Motor neuron (in vitro differentiated cells): ENCODE results near the gene CD300LB. TPM values are rescaled to one million over a fixed set of nuclear protein-coding genes. Genes with fewer than 3 reads are reported as not detected.

ENCODE experiments used
- ATAC-seq, 8 experiments: fragments of 200-7000 bp; cut with Tn5 transposase; replicated peaks in 6 of 8; 2 replicates each; pipeline ENCODE4 v1.8.0; 2021; ENCODE audit warnings: mild to moderate bottlenecking in 8 of 8, moderate library complexity in 8 of 8
- H3K27ac ChIP-seq, 2 donors: fragments of 250-450 bp; sonication (Bioruptor Pico); 2 replicates each; pipeline ENCODE4 v1.9.0; 2021; ENCODE audit warnings: antibody characterized with exemption in 2 of 2, mild to moderate bottlenecking in 2 of 2, moderate library complexity in 1 of 2
- H3K4me1 ChIP-seq, 2 donors: fragments of 250-450 bp; sonication (Bioruptor Pico); replicated peaks in 1 of 2; 2 replicates each; pipeline ENCODE4 v1.6.1; 2021; ENCODE audit warnings: antibody characterized with exemption in 2 of 2, mild to moderate bottlenecking in 2 of 2, moderate library complexity in 1 of 2
- H3K4me3 ChIP-seq, 5 donors: fragments of 250-450 bp; sonication (Bioruptor Pico); 2 replicates each; pipeline ENCODE4 v1.9.0; 2021; ENCODE audit warnings: antibody characterized with exemption in 5 of 5, mild to moderate bottlenecking in 5 of 5, moderate library complexity in 4 of 5
- WGBS, 10 experiments: fragments of 450-650 bp; shearing (Covaris generic); methylation state at CpG; one replicate each; pipeline ENCODE4 v1.0.0; 2022; 5-methylcytosine and 5-hydroxymethylcytosine counted together
- in situ Hi-C, 9 experiments: fragments of 400-800 bp; cut with MboI; loops; one replicate each; pipeline ENCODE4 v1.15.0; 2021; ENCODE audit warnings: low sequenced_read_pairs in 9 of 9, low pct_unique_long_range_greater_than_20kb in 2 of 9; ENCODE audit not compliant: unreplicated experiment in 9 of 9
- total RNA-seq, 8 experiments: library from RNA; unstranded; fragments of 300-600 nt; gene quantifications; 2 replicates each; pipeline versions ENCODE4 v1.2.3 to v1.2.4, GENCODE V29; 2022

CD300LB gene
- total RNA-seq, 8 experiments from 2014 or later = 0.08 to 1.3 (median 0.29) TPM; not detected in 2

DNA sequence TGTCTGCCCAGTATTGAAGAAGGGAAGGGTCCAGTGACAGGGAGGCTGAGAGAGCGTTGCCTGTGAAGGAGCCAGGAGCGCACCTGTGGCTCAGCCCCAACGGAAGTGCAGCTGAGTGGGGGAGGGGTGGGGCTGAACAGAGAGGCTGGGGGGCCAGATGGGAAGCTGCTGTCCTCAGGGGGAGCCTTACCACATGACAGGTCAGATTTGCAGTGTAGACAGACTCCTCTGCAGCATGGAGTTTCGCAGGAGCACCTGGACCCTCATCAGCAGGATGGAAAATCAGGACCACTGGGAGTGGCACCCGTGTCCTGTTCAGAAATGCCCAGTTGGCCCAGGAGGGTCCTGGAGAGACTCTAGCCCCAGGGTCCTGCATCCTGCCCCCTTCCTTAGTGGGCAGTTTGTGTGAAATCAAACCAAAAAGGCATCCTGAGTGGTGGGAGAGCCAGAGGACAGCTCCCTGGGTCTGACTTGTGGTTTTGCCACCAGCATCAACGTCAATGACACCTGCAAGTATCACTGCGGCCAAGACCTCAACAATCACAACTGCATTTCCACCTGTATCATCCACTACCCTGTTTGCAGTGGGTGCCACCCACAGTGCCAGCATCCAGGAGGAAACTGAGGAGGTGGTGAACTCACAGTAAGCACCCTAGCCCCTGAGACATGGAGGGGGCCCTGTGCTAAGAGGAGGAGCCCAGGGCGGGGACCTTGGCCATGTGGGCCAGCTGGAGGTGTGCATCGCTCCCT, 57.1 kb downstream of the CD300LB start:
- no peak for ATAC-seq
- no peak overlapping the region for H3K27ac ChIP-seq
- H3K4me1 ChIP-seq = no peaks in the 10 kb centered on the region
- WGBS, 10 experiments = 50 to 90% methylated on average over 1 to 2 of the region's 9 CpGs; no CpG with 5 or more reads in 8 of the 10 experiments
- no peak overlapping the region for H3K4me3 ChIP-seq
- in situ Hi-C loops = no loop called here

DNA sequence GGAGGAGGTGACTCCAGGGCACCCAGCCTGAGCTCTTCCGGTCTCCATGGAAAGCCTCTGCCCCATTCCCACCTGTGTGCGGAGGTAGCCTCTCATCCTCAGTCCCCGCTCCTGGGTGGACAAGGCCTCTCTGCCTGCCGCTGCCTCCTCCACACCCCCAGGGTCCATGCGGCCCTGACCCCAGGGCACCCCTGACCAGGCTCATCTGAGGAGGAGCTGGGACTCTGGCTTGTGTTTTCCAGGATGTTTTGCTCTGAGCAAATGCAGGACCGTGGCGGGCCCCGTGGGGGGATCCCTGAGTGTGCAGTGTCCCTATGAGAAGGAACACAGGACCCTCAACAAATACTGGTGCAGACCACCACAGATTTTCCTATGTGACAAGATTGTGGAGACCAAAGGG, 58.0 kb downstream of the CD300LB start:
- WGBS, 10 experiments = 18 to 100% (median 90%) methylated on average over 1 to 4 of the region's 8 CpGs; no CpG with 5 or more reads in 7 of the 10 experiments
- H3K4me3 ChIP-seq = no peak overlapping the region
- H3K4me1 ChIP-seq = no peaks in the 10 kb centered on the region
- in situ Hi-C loops = no loop called here
- H3K27ac ChIP-seq = no peak overlapping the region
- no peak for ATAC-seq

GRCh38 chr17:74472890-74473289, 58.4 kb downstream of the CD300LB start:
- no peak overlapping the region for H3K27ac ChIP-seq
- no peak overlapping the region for H3K4me3 ChIP-seq
- 60% methylated on average over 1 to 2 of the region's 4 CpGs; no CpG with 5 or more reads in 8 of the 10 experiments for WGBS, 10 experiments
- ATAC-seq = no peak
- H3K4me1 ChIP-seq = no peaks in the 10 kb centered on the region
- in situ Hi-C loops = no loop called here

GRCh38 chr17:74471341-74471740, 59.9 kb downstream of the CD300LB start:
- WGBS, 10 experiments = 20 to 84% (median 83%) methylated on average over 1 to 3 of the region's 3 CpGs; no CpG with 5 or more reads in 5 of the 10 experiments
- ATAC-seq = no peak
- peaks cover 0 to 4% of the 10 kb centered on the region in 2 donors for H3K4me1 ChIP-seq
- no peak overlapping the region for H3K27ac ChIP-seq
- no peak overlapping the region for H3K4me3 ChIP-seq
- in situ Hi-C loops = no loop called here

Other genes with a start within 250 kb of the CD300LB start
- gene KIF19, start 205.2 kb downstream of the CD300LB start, total RNA-seq = 1 to 10 TPM in 4 of 8 experiments, under 1 TPM in 2, not detected in 2; 0.11 to 3.3 (median 1.2) TPM
- 10 to 100 TPM in 1 of 8 experiments, 1 to 10 TPM in 4, not detected in 3; 1.4 to 20.4 (median 4.1) TPM for gene BTBD17, start 169.6 kb downstream of the CD300LB start, total RNA-seq
- under 1 TPM in 2 of 8 experiments, not detected in 6; 0.17 to 0.38 TPM for gene GPR142, start 164.0 kb downstream of the CD300LB start, total RNA-seq
- gene GPRC5C, start 99.4 kb downstream of the CD300LB start, total RNA-seq = 10 to 100 TPM in 5 of 8 experiments, 1 to 10 TPM in 3; 1.2 to 39.7 (median 19.8) TPM
- 1 to 10 TPM in 1 of 8 experiments, under 1 TPM in 2, not detected in 5; 0.17 to 1.6 (median 0.52) TPM for gene CD300A, start 64.8 kb downstream of the CD300LB start, total RNA-seq
- under 1 TPM in 5 of 8 experiments, not detected in 3; 0.13 to 0.66 (median 0.28) TPM for gene CD300C, start 14.6 kb upstream of the CD300LB start, total RNA-seq
- not detected for gene CD300H, start 36.0 kb upstream of the CD300LB start, total RNA-seq
- gene CD300LD, start 60.8 kb upstream of the CD300LB start, total RNA-seq = under 1 TPM in 2 of 8 experiments, not detected in 6; 0.25 to 0.33 TPM
- under 1 TPM in 5 of 8 experiments, not detected in 3; 0.14 to 0.47 (median 0.25) TPM for gene CD300E, start 92.3 kb upstream of the CD300LB start, total RNA-seq
- under 1 TPM in 1 of 8 experiments, not detected in 7; 0.24 TPM for gene CD300LF, start 181.4 kb upstream of the CD300LB start, total RNA-seq
- gene RAB37, start 205.8 kb upstream of the CD300LB start, total RNA-seq = 1 to 10 TPM in 1 of 8 experiments, under 1 TPM in 7; 0.14 to 1.2 (median 0.43) TPM
- gene NHERF1, start 217.2 kb upstream of the CD300LB start, total RNA-seq = 10 to 100 TPM in 4 of 8 experiments, 1 to 10 TPM in 4; 2.9 to 35.4 (median 12.9) TPM
- gene NAT9, start 244.9 kb upstream of the CD300LB start, total RNA-seq = 10 to 100 TPM; 41.6 to 97.1 (median 46.2) TPM